NCI-H2196 (cell line): Measurements from ENCODE around the gene CDH22.
A peak's percentile ranks its signal among the peaks of the same experiment; 100 is the strongest.

Source experiments
- DNase-seq: peaks from one replicate; lab custom pipeline; 2025; ENCODE audit not compliant: unreplicated experiment; lab: John Stamatoyannopoulos, UW

The CDH22 gene

GRCh38 chr20:46344488-46345162, 36.3 kb upstream of the CDH22 start:
- DNase-seq, result no peak

DNA sequence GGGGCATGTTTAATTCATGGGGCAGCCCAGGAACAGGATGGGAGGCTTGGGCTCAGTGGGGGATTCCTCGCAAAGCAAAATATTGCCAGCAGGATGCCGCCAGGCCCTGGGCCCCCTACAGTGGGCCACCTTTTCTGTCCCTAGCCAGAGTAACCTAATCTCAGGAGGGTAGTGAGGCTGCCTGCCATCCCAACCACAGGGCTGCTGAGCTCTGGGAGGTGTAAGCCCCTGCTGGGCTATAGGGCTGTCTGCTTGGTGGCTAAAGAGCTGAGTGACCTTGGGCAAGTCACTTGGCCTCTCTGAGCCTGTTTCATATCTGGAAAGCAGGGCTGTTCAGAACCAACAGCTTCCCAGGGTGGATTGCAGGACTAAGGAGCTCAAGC, 35.7 kb upstream of the CDH22 start:
- no peak for DNase-seq

GRCh38 chr20:46343348-46343974, 35.2 kb upstream of the CDH22 start:
- no peak for DNase-seq

DNA sequence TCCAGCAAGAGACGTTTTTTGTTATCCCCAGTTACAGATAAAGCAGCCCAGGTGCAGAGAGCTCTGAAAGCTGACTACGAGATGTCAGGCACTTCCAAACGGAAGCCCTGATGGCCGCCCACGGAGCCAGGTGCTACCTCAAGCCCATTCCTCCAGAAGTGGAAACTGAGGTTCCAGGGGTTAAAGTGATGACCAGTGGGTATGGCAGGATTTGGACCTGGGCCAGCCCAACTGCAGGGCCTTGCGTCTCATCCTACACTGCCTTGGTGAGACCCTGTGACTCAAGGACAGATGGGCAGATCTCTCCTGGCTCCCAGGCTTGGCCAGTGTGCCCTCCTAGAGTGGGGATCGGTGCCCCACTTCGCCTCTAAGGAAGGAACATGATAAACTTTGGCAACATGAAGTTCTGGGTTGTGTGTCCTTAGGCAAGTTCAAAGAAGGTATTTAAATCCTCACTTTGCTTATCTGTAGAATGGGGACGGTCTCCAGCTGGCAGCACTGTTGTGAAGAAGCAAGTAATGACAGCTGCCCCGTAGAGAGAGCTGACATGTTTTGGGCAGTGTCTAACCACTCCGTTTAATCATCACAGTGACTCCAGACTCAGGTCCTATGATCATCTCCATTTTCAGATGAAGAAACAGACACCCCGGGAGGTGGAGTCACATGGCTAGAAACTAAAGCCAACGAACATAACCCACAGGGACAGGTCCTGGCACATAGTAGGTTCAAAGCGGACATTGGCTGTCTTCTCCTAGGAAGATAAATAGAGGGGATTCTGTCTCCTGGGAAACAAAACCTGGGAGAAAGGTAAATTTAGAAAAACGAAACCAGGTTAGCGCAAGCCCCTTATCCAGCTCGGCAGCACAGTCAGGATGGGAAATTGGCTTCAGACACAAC, 34.4 kb upstream of the CDH22 start:
- no peak for DNase-seq

GRCh38 chr20:46342010-46342378, 33.7 kb upstream of the CDH22 start:
- no peak for DNase-seq

- no peak for DNase-seq
Measured at GRCh38 chr20:46341074-46342009, 33.0 kb upstream of the CDH22 start.

DNA sequence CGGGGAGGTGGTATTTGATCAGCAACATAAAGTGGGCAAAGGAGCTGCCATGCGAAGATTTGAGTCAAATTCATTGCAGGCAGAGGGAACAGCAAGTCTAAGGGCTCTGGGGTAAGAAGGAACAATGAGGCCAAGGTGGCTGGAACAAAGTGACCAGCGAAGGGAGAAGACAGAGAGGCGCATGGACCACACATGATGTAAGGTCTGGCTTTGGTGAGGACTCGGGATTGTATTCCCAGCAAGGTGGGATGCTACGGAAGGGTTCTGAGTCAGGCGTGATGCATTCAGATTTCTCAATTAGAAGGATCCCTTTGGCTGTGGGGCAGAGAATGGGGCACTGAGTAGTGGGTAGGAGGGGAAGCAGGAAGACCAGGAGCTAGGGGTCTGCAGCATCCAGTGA, 30.7 kb upstream of the CDH22 start:
- DNase-seq, result no peak

GRCh38 chr20:46336735-46337134, 28.4 kb upstream of the CDH22 start:
- DNase-seq, result no peak

GRCh38 chr20:46334303-46334904, 26.1 kb upstream of the CDH22 start:
- no peak for DNase-seq

GRCh38 chr20:46333161-46333991, 25.1 kb upstream of the CDH22 start:
- no peak for DNase-seq

GRCh38 chr20:46332373-46333160, 24.3 kb upstream of the CDH22 start:
- DNase-seq, result peak; percentile 68

DNA sequence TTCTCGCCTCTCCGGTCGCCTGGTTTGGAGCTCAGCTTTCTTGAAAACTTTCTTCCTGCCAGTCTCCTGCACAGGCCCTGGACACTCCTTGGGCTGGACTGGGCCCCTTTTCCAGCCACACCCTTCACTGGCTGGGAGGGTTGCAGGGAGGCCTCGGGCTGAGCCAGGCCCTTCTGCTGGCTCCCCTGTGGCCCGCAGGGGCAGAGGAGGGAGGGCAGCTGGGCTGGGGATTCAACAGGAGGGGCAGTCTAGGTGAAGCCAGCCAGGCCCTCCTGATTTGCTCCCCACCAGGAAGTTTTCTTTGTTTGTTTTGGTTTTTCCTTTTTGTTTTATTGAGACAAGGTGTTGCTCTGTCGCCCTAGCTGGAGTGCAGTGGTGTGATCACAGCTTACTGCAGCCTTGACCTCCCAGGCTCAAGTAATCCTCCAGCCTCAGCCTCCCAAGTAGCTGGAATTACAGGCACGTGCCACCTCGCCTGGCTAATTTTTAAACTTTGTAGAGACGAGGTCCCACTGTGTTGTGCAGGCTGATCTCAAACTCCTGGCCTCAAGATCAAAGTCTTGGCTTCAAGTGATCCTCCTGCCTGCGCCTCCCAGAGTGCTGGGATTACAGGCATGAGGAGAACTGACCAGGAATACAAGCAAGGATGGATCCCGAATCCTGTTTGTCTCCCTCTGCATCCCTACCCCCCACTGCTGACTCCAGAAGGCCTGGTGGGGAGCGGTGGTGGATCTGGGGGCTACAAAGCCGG, 23.5 kb upstream of the CDH22 start:
- peak; percentile 35 for DNase-seq

- DNase-seq, result no peak
Measured at GRCh38 chr20:46330831-46331371, 22.6 kb upstream of the CDH22 start.

GRCh38 chr20:46330072-46330763, 21.9 kb upstream of the CDH22 start:
- DNase-seq, result peak; percentile 92

DNA sequence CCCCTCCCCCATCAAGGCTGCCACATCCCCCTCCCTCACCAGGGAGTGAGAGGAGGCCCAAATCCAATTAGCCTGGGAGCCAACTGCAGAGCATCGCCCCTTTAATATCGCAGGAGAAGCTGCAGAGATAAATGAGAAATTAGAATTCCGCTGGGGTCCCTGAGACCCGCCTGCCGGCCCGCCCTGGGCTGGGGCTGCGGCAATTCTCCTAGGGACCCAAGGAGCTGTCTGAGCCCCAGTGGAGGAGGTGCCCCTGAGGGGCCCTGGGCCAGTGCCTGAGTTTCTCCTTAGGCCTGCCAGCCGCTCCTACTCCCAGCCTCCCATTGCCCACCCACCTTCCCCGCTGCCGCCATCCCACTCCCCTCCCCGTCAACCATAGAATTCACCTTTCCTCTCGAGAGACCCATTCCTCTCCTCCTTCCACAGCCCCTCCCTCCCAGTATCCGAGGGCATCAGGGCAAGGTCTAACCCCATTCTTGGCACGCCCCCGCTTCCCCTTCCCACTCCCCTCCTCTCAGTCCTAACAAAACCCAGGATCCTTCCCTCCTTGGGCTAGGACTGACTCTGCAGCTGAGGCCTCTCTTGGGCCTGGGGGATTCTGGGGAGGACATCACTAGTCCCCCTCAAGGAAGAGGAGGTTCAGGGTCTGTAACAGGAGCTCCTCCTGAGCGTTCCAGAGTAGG, 20.0 kb upstream of the CDH22 start:
- no peak for DNase-seq

GRCh38 chr20:46327557-46327956, 19.3 kb upstream of the CDH22 start:
- no peak for DNase-seq

- no peak for DNase-seq
Measured at GRCh38 chr20:46325789-46326188, 17.5 kb upstream of the CDH22 start.
